Measurements from ENCODE around the gene REXO1. TPM values are rescaled to one million over a fixed set of nuclear protein-coding genes. Genes with fewer than 3 reads are reported as not detected.
A peak's percentile ranks its signal among the peaks of the same experiment; 100 is the strongest.

Gene REXO1
- total and polyA plus RNA-seq, 9 of the 15 experiments (the other 6 are each of a cell fraction or from before 2014, with no cell fraction given): 0.04 to 63.3 (median 15.8) TPM

GRCh38 chr19:1767464-1767933 lies 80.8 kb downstream of the REXO1 start (continued):
- peak; percentile 91 for TF ChIP-seq REST (IDR thresholded peaks at IDR 0.05; ENCODE audit: borderline replicate concordance)
- TF ChIP-seq REST (CRISPR knock-in tag; IDR thresholded peaks at IDR 0.05; ENCODE audit: low read depth): no peak
- TF ChIP-seq SRSF9 (IDR thresholded peaks at IDR 0.05; ENCODE audit: borderline replicate concordance, low read depth, low read length): no peak
- TF ChIP-seq ZNF175 (CRISPR knock-in tag; IDR thresholded peaks at IDR 0.05; ENCODE audit: low read depth): no peak
- no peak for TF ChIP-seq PRMT5 (CRISPR knock-in tag; IDR thresholded peaks at IDR 0.05)
- TF ChIP-seq DACH1 (IDR thresholded peaks at IDR 0.05; ENCODE audit: partially characterized antibody): no peak
- TF ChIP-seq CREM (IDR thresholded peaks at IDR 0.05; ENCODE audit: low read depth): peak; percentile 32; the same call in 1 of the 2 replicates
- no peak for TF ChIP-seq TARDBP (IDR thresholded peaks at IDR 0.05)
- TF ChIP-seq GTF2F1 (IDR thresholded peaks at IDR 0.05; ENCODE audit: low read depth, low read length): no peak
- no peak for TF ChIP-seq SMAD2 (IDR thresholded peaks at IDR 0.05; ENCODE audit: low read depth, low read length)
- TF ChIP-seq GATAD2A (IDR thresholded peaks at IDR 0.05): 0 out of 2 replicates have a peak, but pooled peaks have one; percentile 9
- TF ChIP-seq SMAD1 (IDR thresholded peaks at IDR 0.05; ENCODE audit: low read depth, low read length, partially characterized antibody): no peak
- no peak for TF ChIP-seq HDGF (IDR thresholded peaks at IDR 0.05)
- TF ChIP-seq SIN3B (IDR thresholded peaks at IDR 0.05; ENCODE audit: low read depth): peak; percentile 24; the same call in 1 of the 2 replicates
- TF ChIP-seq XRCC3 (IDR thresholded peaks at IDR 0.05): no peak
- no peak for TF ChIP-seq ELF2 (CRISPR knock-in tag; IDR thresholded peaks at IDR 0.05)
- TF ChIP-seq ASH1L (IDR thresholded peaks at IDR 0.05; ENCODE audit: borderline replicate concordance, low read depth, partially characterized antibody): no peak
- TF ChIP-seq NFRKB (IDR thresholded peaks at IDR 0.05; ENCODE audit: low read depth): no peak
- TF ChIP-seq TAF7 (tag; IDR thresholded peaks at IDR 0.05): no peak
- TF ChIP-seq SNIP1 (IDR thresholded peaks at IDR 0.05; ENCODE audit: low read depth): no peak
- TF ChIP-seq SMC3 (conservative IDR thresholded peaks at IDR 0.05; ENCODE audit: insufficient read depth, low read depth, low read length): peak; percentile 90
- no peak for TF ChIP-seq KDM4B (IDR thresholded peaks at IDR 0.05; ENCODE audit: borderline replicate concordance in 2 of 2, low read depth in 1 of 2)

Data from K562 (cell line).